GM12891 (cell line): ENCODE measurements around the gene TBCD.

ENCODE experiments used
- PAX5 ChIP-seq: IDR thresholded peaks from 2 replicates; pipeline ENCODE4 v1.6.1; 2011; ENCODE audit warnings: low read length, moderate library complexity, mild to moderate bottlenecking; ENCODE audit not compliant: insufficient read depth, severe bottlenecking
- POLR2A ChIP-seq: IDR thresholded peaks from 2 replicates; pipeline ENCODE4 v1.6.1; 2011; ENCODE audit warnings: low read depth, low read length, control low read depth
- POLR2AphosphoS5 ChIP-seq: IDR thresholded peaks from 2 replicates; pipeline ENCODE4 v1.6.1; 2011; ENCODE audit warnings: low read depth, low read length, control low read depth
- POU2F2 ChIP-seq: IDR thresholded peaks from 2 replicates; pipeline ENCODE4 v1.6.1; 2011; ENCODE audit warnings: low read depth, mild to moderate bottlenecking, control low read depth, low read length, moderate library complexity
- SPI1 ChIP-seq: IDR thresholded peaks from 2 replicates; pipeline ENCODE4 v1.6.1; 2011; ENCODE audit warnings: low read depth, low read length, control low read depth
- TAF1 ChIP-seq: IDR thresholded peaks from 2 replicates; pipeline ENCODE4 v1.6.1; 2011; ENCODE audit warnings: low read depth, low read length, control low read depth

- no peak for TF ChIP-seq POLR2A
- TF ChIP-seq POLR2AphosphoS5, result no peak
- TF ChIP-seq TAF1, result no peak
- no peak for TF ChIP-seq PAX5
- no peak for TF ChIP-seq SPI1
- TF ChIP-seq POU2F2, result no peak
Observed at GRCh38 chr17:82943339-82943738, 191.5 kb downstream of the TBCD start.
